Thoracic aorta (tissue), 2 donors: ENCODE results near the gene MTHFD1L. TPM values are rescaled to one million over a fixed set of nuclear protein-coding genes. Genes with fewer than 3 reads are reported as not detected.
A peak's percentile ranks its signal among the peaks of the same experiment; 100 is the strongest.

Experiments used
- ATAC-seq: fragments of 150-250 bp; one replicate; pipeline ENCODE4 v1.8.0; 2017; ENCODE audit warnings: low read depth; ENCODE audit not compliant: insufficient number of reproducible peaks, low FRiP score
- DNase-seq: peaks from one replicate; pipeline ENCODE4 v3.0.0-alpha.2; 2020; ENCODE audit warnings: low spot score
- H3K27ac ChIP-seq, 2 donors: fragments of 200-600 bp; sonication (generic); 1 replicate in 1 of 2; 2 replicates in 1 of 2; pipeline ENCODE4 v1.5.1; 2016; ENCODE audit warnings: mild to moderate bottlenecking in 2 of 2, moderate library complexity in 2 of 2
- H3K27me3 ChIP-seq: fragments of 200-600 bp; sonication (generic); replicated peaks from 2 replicates; pipeline ENCODE4 v1.6.0; 2016; ENCODE audit warnings: mild to moderate bottlenecking; ENCODE audit not compliant: insufficient read depth
- H3K36me3 ChIP-seq: fragments of 200-600 bp; sonication (generic); one replicate; pipeline ENCODE4 v1.5.1; 2016
- H3K4me1 ChIP-seq, 2 donors: fragments of 200-600 bp; sonication (generic); 1 replicate in 1 of 2; 2 replicates in 1 of 2; pipeline versions ENCODE4 v1.5.1 to v1.6.0; 2016; ENCODE audit warnings: low read depth in 2 of 2, mild to moderate bottlenecking in 1 of 2; ENCODE audit not compliant: control insufficient read depth in 1 of 2
- H3K4me3 ChIP-seq: fragments of 200-600 bp; sonication (generic); 2 replicates; pipeline ENCODE4 v1.5.1; 2016; ENCODE audit warnings: mild to moderate bottlenecking
- H3K9me3 ChIP-seq: fragments of 200-600 bp; sonication (generic); 2 replicates; pipeline ENCODE4 v1.5.1; 2016
- CTCF ChIP-seq: fragments of 200-600 bp; sonication (generic); IDR thresholded peaks from one replicate; pipeline ENCODE4 v1.5.1; 2019; ENCODE audit warnings: antibody characterized with exemption
- total RNA-seq, 2 donors: library from RNA; depleted of rRNA; stranded (reverse); fragments of >200 nt; gene quantifications; one replicate each; pipeline versions ENCODE4 v1.1.0 to v1.2.3, GENCODE V29; 2016

MTHFD1L gene
- total RNA-seq, 2 donors from 2014 or later: 52.8 to 77.3 TPM

GRCh38 chr6:151009576-151009975, 144.1 kb downstream of the MTHFD1L start:
- ATAC-seq: no peak
- Histone ChIP-seq H3K4me1 (peaks cover 8 to 24% of the 10 kb centered on the region in 2 donors), H3K27me3 (no peaks in the 10 kb centered on the region), H3K4me3 (no peak overlapping the region), H3K36me3 (peaks cover 2% of the 10 kb centered on the region), H3K27ac (no peak overlapping the region), H3K9me3 (no peaks in the 10 kb centered on the region)
- DNase-seq: no peak
- no peak for TF ChIP-seq CTCF

GRCh38 chr6:151010071-151010470, 144.6 kb downstream of the MTHFD1L start:
- peaks cover 2% of the 10 kb centered on the region for H3K36me3 ChIP-seq
- DNase-seq (no peak), ATAC-seq (no peak)
- H3K27ac ChIP-seq: no peak overlapping the region
- H3K4me1 ChIP-seq: peaks cover 5 to 19% of the 10 kb centered on the region in 2 donors
- no peaks in the 10 kb centered on the region for H3K9me3 ChIP-seq
- no peaks in the 10 kb centered on the region for H3K27me3 ChIP-seq
- H3K4me3 ChIP-seq: no peak overlapping the region
- no peak for TF ChIP-seq CTCF

GRCh38 chr6:151012321-151013294, 147.1 kb downstream of the MTHFD1L start:
- H3K36me3 ChIP-seq: peaks cover 8% of the 10 kb centered on the region
- no peak for TF ChIP-seq CTCF
- H3K27me3 ChIP-seq: no peaks in the 10 kb centered on the region
- peaks cover 0 to 9% of the 10 kb centered on the region in 2 donors for H3K4me1 ChIP-seq
- H3K4me3 ChIP-seq: no peak overlapping the region
- H3K27ac ChIP-seq: no peak overlapping the region
- no peak for ATAC-seq
- no peaks in the 10 kb centered on the region for H3K9me3 ChIP-seq
- DNase-seq: no peak

- H3K9me3 ChIP-seq: no peaks in the 10 kb centered on the region
- H3K27ac ChIP-seq: no peak overlapping the region
- peak; percentile 97 for TF ChIP-seq CTCF
- no peaks in the 10 kb centered on the region for H3K27me3 ChIP-seq
- no peaks in the 10 kb centered on the region for H3K4me1 ChIP-seq
- H3K36me3 ChIP-seq: peaks cover 18% of the 10 kb centered on the region
- H3K4me3 ChIP-seq: no peak overlapping the region
- DNase-seq: no peak
- ATAC-seq: no peak
These were observed 149.1 kb downstream of the MTHFD1L start for GRCh38 chr6:151014404-151015100.

- Histone ChIP-seq H3K36me3 (peaks cover 18% of the 10 kb centered on the region), H3K9me3 (no peaks in the 10 kb centered on the region), H3K27ac (no peak overlapping the region), H3K27me3 (no peaks in the 10 kb centered on the region), H3K4me3 (no peak overlapping the region), H3K4me1 (no peaks in the 10 kb centered on the region)
- ATAC-seq: no peak
- DNase-seq: no peak
- no peak for TF ChIP-seq CTCF
These were observed 149.7 kb downstream of the MTHFD1L start for GRCh38 chr6:151015101-151015700.
